ENCODE results near the gene TSNAX.

TSNAX gene

GRCh38 chr1:231603598-231604275 is 75.3 kb downstream of the TSNAX start:
- Histone ChIP-seq H4K20me1 (ENCODE audit: insufficient read depth, low read length, poor library complexity, severe bottlenecking) (no peaks in the 10 kb centered on the region), H3K4me3 (ENCODE audit: low read length, poor library complexity, severe bottlenecking) (peak overlapping the region; percentile 73), H3K9me3 (ENCODE audit: insufficient read depth, low read depth, low read length) (no peaks in the 10 kb centered on the region), H3F3A (ENCODE audit: low read depth) (no peaks in the 10 kb centered on the region), H3K36me3 (ENCODE audit: insufficient read depth, low read length) (no peaks in the 10 kb centered on the region), H3K79me2 (ENCODE audit: insufficient read depth, low read length) (no peaks in the 10 kb centered on the region), H3K27me3 (ENCODE audit: insufficient read depth, low read length, poor library complexity, severe bottlenecking) (no peaks in the 10 kb centered on the region), H3K9me2 (replicated peaks; ENCODE audit: low read depth, low read length) (no peaks in the 10 kb centered on the region), H3K9ac (ENCODE audit: low read depth, low read length, poor library complexity, severe bottlenecking) (peak overlapping the region; percentile 61), H2AFZ (ENCODE audit: low read length) (peak overlapping the region; percentile 96), H3K4me1 (ENCODE audit: insufficient read depth, low read length, poor library complexity, severe bottlenecking) (peaks cover 11% of the 10 kb centered on the region), H3K4me2 (ENCODE audit: low read depth, low read length, poor library complexity, severe bottlenecking) (peak overlapping the region; percentile 66)
- peak; percentile 82 for TF ChIP-seq CTCF (conservative IDR thresholded peaks at IDR 0.05; ENCODE audit: low read length)
- TF ChIP-seq EZH2phosphoT487 (IDR thresholded peaks at IDR 0.05; ENCODE audit: borderline replicate concordance): no peak

GRCh38 chr1:231604276-231604621 is 75.8 kb downstream of the TSNAX start:
- no peaks in the 10 kb centered on the region for H3K27me3 ChIP-seq (ENCODE audit: insufficient read depth, low read length, poor library complexity, severe bottlenecking)
- H4K20me1 ChIP-seq (ENCODE audit: insufficient read depth, low read length, poor library complexity, severe bottlenecking): no peaks in the 10 kb centered on the region
- H3K36me3 ChIP-seq (ENCODE audit: insufficient read depth, low read length): no peaks in the 10 kb centered on the region
- H3K4me3 ChIP-seq (ENCODE audit: low read length, poor library complexity, severe bottlenecking): peak overlapping the region; percentile 73
- H3K4me1 ChIP-seq (ENCODE audit: insufficient read depth, low read length, poor library complexity, severe bottlenecking): peaks cover 10% of the 10 kb centered on the region
- TF ChIP-seq EZH2phosphoT487 (IDR thresholded peaks at IDR 0.05; ENCODE audit: borderline replicate concordance): no peak
- no peak for TF ChIP-seq CTCF (conservative IDR thresholded peaks at IDR 0.05; ENCODE audit: low read length)
- no peaks in the 10 kb centered on the region for H3K9me3 ChIP-seq (ENCODE audit: insufficient read depth, low read depth, low read length)
- H2AFZ ChIP-seq (ENCODE audit: low read length): peak overlapping the region; percentile 96; the same call in 1 of the 2 replicates
- H3K9me2 ChIP-seq (replicated peaks; ENCODE audit: low read depth, low read length): no peaks in the 10 kb centered on the region
- H3F3A ChIP-seq (ENCODE audit: low read depth): no peaks in the 10 kb centered on the region
- no peaks in the 10 kb centered on the region for H3K79me2 ChIP-seq (ENCODE audit: insufficient read depth, low read length)
- no peak overlapping the region for H3K9ac ChIP-seq (ENCODE audit: low read depth, low read length, poor library complexity, severe bottlenecking)
- H3K4me2 ChIP-seq (ENCODE audit: low read depth, low read length, poor library complexity, severe bottlenecking): no peak overlapping the region

- Histone ChIP-seq H3K79me2 (ENCODE audit: insufficient read depth, low read length) (no peaks in the 10 kb centered on the region), H3K4me2 (ENCODE audit: low read depth, low read length, poor library complexity, severe bottlenecking) (no peak overlapping the region), H3K4me3 (ENCODE audit: low read length, poor library complexity, severe bottlenecking) (no peak overlapping the region), H3K4me1 (ENCODE audit: insufficient read depth, low read length, poor library complexity, severe bottlenecking) (peaks cover 10% of the 10 kb centered on the region), H3K9me2 (replicated peaks; ENCODE audit: low read depth, low read length) (no peaks in the 10 kb centered on the region), H3K27me3 (ENCODE audit: insufficient read depth, low read length, poor library complexity, severe bottlenecking) (no peaks in the 10 kb centered on the region), H3K36me3 (ENCODE audit: insufficient read depth, low read length) (no peaks in the 10 kb centered on the region), H3K9ac (ENCODE audit: low read depth, low read length, poor library complexity, severe bottlenecking) (no peak overlapping the region), H3F3A (ENCODE audit: low read depth) (no peaks in the 10 kb centered on the region), H4K20me1 (ENCODE audit: insufficient read depth, low read length, poor library complexity, severe bottlenecking) (no peaks in the 10 kb centered on the region), H3K9me3 (ENCODE audit: insufficient read depth, low read depth, low read length) (no peaks in the 10 kb centered on the region), H2AFZ (ENCODE audit: low read length) (peak overlapping the region; percentile 77)
- TF ChIP-seq EZH2phosphoT487 (IDR thresholded peaks at IDR 0.05; ENCODE audit: borderline replicate concordance): no peak
- TF ChIP-seq CTCF (conservative IDR thresholded peaks at IDR 0.05; ENCODE audit: low read length): no peak
Measured at GRCh38 chr1:231605149-231606100, 77.0 kb downstream of the TSNAX start.
